Caco-2 (cell line): ENCODE measurements around the gene KRT86. TPM values are rescaled to one million over a fixed set of nuclear protein-coding genes. Genes with fewer than 3 reads are reported as not detected.

ENCODE experiments used
- BruUV-seq: library from RNA; stranded (reverse); fragments of 400-500 nt; replicated peaks from 2 replicates; lab custom pipeline; 2021; lab: Mats Ljungman, UMichigan
- CTCF ChIA-PET: fragments of 300-600 bp; sonication (Branson Sonifier 250); formaldehyde crosslinking; loops from one replicate; lab custom pipeline; 2022; ENCODE audit warnings: antibody characterized with exemption; lab: Charles Lee
- POLR2A ChIA-PET: fragments of 300-600 bp; sonication (Branson Sonifier 250); formaldehyde crosslinking; loops from one replicate; lab custom pipeline; 2022; ENCODE audit warnings: antibody characterized with exemption; lab: Charles Lee
- DNase-seq, 2 experiments: peaks; one replicate each; pipeline versions ENCODE4 v3.0.0 to v3.0.0-alpha.2; 2020 to 2022
- H3K27me3 ChIP-seq: replicated peaks from 2 replicates; pipeline ENCODE4 v1.6.0; 2011; ENCODE audit warnings: low read length; ENCODE audit not compliant: control insufficient read depth, insufficient read depth
- H3K36me3 ChIP-seq: 2 replicates; pipeline ENCODE4 v1.5.1; 2011; ENCODE audit warnings: low read length; ENCODE audit not compliant: control insufficient read depth, insufficient read depth
- H3K4me1 ChIP-seq: fragments of 250-450 bp; sonication (Bioruptor Pico); 2 replicates; pipeline ENCODE4 v1.5.1; 2020; ENCODE audit warnings: mild to moderate bottlenecking
- H3K4me3 ChIP-seq: 2 replicates; pipeline ENCODE4 v1.5.1; 2011; ENCODE audit warnings: low read depth, mild to moderate bottlenecking, control low read depth, low read length
- H3K9me3 ChIP-seq: fragments of 250-450 bp; sonication (Bioruptor Pico); 2 replicates; pipeline ENCODE4 v1.5.1; 2020; ENCODE audit warnings: mild to moderate bottlenecking, moderate library complexity
- H3K27ac Mint-ChIP-seq: one replicate; pipeline ENCODE4 v1.8.0; 2022; ENCODE audit warnings: mixed read lengths; ENCODE audit not compliant: unreplicated experiment
- H3K27me3 Mint-ChIP-seq: one replicate; pipeline ENCODE4 v1.8.0; 2022; ENCODE audit warnings: mixed read lengths; ENCODE audit not compliant: insufficient read depth, unreplicated experiment
- H3K36me3 Mint-ChIP-seq: one replicate; pipeline ENCODE4 v1.8.0; 2022; ENCODE audit warnings: mild to moderate bottlenecking, mixed read lengths; ENCODE audit not compliant: insufficient read depth, unreplicated experiment
- H3K4me1 Mint-ChIP-seq: one replicate; pipeline ENCODE4 v1.8.0; 2022; ENCODE audit warnings: low read depth, mixed read lengths; ENCODE audit not compliant: unreplicated experiment
- H3K4me3 Mint-ChIP-seq: one replicate; pipeline ENCODE4 v1.8.0; 2022; ENCODE audit warnings: mild to moderate bottlenecking, moderate library complexity, mixed read lengths; ENCODE audit not compliant: unreplicated experiment
- H3K9me3 Mint-ChIP-seq: one replicate; pipeline ENCODE4 v1.8.0; 2022; ENCODE audit warnings: mixed read lengths; ENCODE audit not compliant: unreplicated experiment
- intact Hi-C: fragments of 100-400 bp; cut with micrococcal nuclease; formaldehyde crosslinking; loops from one replicate; pipeline ENCODE4 v1.10.0; 2022; ENCODE audit not compliant: unreplicated experiment
- total RNA-seq: library from RNA; stranded (reverse); gene quantifications from 2 replicates; pipeline ENCODE4 v1.2.3, GENCODE V29; 2022
- TF ChIP-seq, protein P1 (sequence below), 2 experiments: fragments of 200-600 bp in 1 of 2; IDR thresholded peaks; 1 replicate in 1 of 2; 2 replicates in 1 of 2; pipeline versions ENCODE4 v1.5.1 to v1.8.0; 2011 to 2022; ENCODE audit warnings: antibody characterized with exemption in 1 of 2, control low read depth in 1 of 2, inconsistent platforms in 1 of 2, low read depth in 1 of 2, low read length in 1 of 2, mild to moderate bottlenecking in 1 of 2, moderate library complexity in 1 of 2; ENCODE audit not compliant: insufficient read depth in 1 of 2, severe bottlenecking in 1 of 2, unreplicated experiment in 1 of 2

Gene KRT86
- total RNA-seq, 1 experiment from 2014 or later = not detected

DNA sequence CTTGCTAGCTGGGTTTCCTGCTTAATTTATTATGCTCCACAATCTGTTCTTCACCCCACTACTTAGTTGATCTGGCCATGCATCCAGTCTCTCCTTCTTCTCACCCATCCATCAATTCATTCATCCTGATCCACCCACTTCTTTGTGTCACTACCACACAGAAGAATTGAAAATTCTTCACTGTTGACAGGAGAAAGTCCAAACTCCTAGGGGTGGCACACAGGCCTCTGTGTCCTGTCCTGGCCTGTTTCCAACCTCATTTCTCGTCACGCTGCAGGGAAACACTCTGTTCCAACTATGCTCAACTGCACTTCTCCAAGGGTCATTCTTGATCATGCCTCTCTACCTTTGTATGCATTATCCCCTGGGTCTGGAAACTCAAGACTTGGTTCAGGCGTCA lies 57.4 kb downstream of the KRT86 start:
- intact Hi-C loops = no loop called here
- Mint-ChIP-seq H3K36me3 (no peaks in the 10 kb centered on the region), H3K27me3 (no peaks in the 10 kb centered on the region), H3K9me3 (peaks cover 7% of the 10 kb centered on the region), H3K27ac (no peak overlapping the region), H3K4me3 (no peak overlapping the region), H3K4me1 (peaks cover 6% of the 10 kb centered on the region)
- CTCF ChIA-PET = interaction anchor here (1.2 kb wide), 1 partner anchor 24 kb away, joined by 6 read pairs; no protein-coding TSS in a partner anchor
- Histone ChIP-seq H3K36me3 (no peaks in the 10 kb centered on the region), H3K4me1 (peaks cover 8% of the 10 kb centered on the region), H3K4me3 (no peak overlapping the region), H3K9me3 (no peaks in the 10 kb centered on the region), H3K27me3 (no peaks in the 10 kb centered on the region)
- no peak for DNase-seq
- POLR2A ChIA-PET = no interaction called here
- no TSS peak for BruUV-seq
- TF ChIP-seq, protein P1, sequence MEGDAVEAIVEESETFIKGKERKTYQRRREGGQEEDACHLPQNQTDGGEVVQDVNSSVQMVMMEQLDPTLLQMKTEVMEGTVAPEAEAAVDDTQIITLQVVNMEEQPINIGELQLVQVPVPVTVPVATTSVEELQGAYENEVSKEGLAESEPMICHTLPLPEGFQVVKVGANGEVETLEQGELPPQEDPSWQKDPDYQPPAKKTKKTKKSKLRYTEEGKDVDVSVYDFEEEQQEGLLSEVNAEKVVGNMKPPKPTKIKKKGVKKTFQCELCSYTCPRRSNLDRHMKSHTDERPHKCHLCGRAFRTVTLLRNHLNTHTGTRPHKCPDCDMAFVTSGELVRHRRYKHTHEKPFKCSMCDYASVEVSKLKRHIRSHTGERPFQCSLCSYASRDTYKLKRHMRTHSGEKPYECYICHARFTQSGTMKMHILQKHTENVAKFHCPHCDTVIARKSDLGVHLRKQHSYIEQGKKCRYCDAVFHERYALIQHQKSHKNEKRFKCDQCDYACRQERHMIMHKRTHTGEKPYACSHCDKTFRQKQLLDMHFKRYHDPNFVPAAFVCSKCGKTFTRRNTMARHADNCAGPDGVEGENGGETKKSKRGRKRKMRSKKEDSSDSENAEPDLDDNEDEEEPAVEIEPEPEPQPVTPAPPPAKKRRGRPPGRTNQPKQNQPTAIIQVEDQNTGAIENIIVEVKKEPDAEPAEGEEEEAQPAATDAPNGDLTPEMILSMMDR (IDR thresholded peaks at IDR 0.05; ENCODE audit: insufficient read depth in 1 of 2, low read depth in 1 of 2, low read length in 1 of 2, severe bottlenecking in 1 of 2, unreplicated experiment in 1 of 2) = no peak

DNA sequence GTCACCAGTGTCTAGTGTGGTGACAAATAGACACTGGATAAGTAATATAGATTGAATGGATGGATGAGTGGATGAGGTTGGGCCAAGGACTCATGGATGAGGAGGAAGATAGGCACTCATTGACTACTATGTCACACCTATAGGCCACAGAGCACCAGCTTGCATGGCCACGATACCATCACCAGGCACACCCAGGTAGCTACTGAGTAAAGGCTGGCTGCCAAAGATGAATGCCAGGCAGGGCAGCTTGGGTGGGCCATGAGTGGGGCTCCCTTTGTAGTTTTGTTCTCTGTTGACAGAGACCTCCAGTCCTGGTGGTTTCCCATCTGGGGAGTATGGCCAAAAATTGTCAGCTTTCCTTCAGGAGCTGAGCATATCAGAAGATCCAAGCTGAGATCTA lies 57.9 kb downstream of the KRT86 start:
- Histone ChIP-seq H3K27me3 (no peaks in the 10 kb centered on the region), H3K36me3 (no peaks in the 10 kb centered on the region), H3K4me3 (no peak overlapping the region), H3K9me3 (no peaks in the 10 kb centered on the region), H3K4me1 (peaks cover 8% of the 10 kb centered on the region)
- Mint-ChIP-seq H3K4me1 (peaks cover 6% of the 10 kb centered on the region), H3K27me3 (no peaks in the 10 kb centered on the region), H3K27ac (no peak overlapping the region), H3K4me3 (no peak overlapping the region), H3K9me3 (peaks cover 10% of the 10 kb centered on the region), H3K36me3 (no peaks in the 10 kb centered on the region)
- intact Hi-C loops = no loop called here
- CTCF ChIA-PET = interaction anchor here (1.2 kb wide), 1 partner anchor 24 kb away, joined by 6 read pairs; no protein-coding TSS in a partner anchor
- POLR2A ChIA-PET = no interaction called here
- TF ChIP-seq, protein P1 (IDR thresholded peaks at IDR 0.05; ENCODE audit: insufficient read depth in 1 of 2, low read depth in 1 of 2, low read length in 1 of 2, severe bottlenecking in 1 of 2, unreplicated experiment in 1 of 2) = no peak
- BruUV-seq = no TSS peak
- no peak for DNase-seq

DNA sequence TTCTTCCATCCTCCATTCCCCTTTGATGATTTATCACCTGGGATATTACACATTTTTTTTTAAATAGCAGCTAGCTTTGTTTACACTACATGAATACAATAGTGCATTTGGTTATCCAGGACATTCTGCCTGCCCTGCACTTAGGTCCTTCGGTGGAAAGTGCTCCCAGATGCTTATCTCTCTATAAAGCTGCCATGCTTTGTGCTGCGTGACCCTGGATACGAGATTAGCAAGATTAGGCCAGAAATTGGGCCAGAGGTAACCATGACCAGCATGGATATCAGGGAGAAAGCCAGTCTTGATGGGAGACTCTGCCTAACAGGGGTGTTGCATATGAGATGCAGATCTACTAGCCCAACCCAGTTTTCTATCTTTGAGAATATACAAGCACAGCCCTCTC lies 58.9 kb downstream of the KRT86 start:
- Histone ChIP-seq H3K36me3 (no peaks in the 10 kb centered on the region), H3K4me3 (no peak overlapping the region), H3K27me3 (no peaks in the 10 kb centered on the region), H3K4me1 (peaks cover 8% of the 10 kb centered on the region), H3K9me3 (no peaks in the 10 kb centered on the region)
- peaks cover 10% of the 10 kb centered on the region for H3K9me3 Mint-ChIP-seq
- H3K27ac Mint-ChIP-seq = no peak overlapping the region
- CTCF ChIA-PET = interaction anchor here (0.7 kb wide), 2 partner anchors 177 to 212 kb away, joined by 3 to 5 read pairs; no protein-coding TSS in a partner anchor
- BruUV-seq = no TSS peak
- intact Hi-C loops = no loop called here
- no peaks in the 10 kb centered on the region for H3K36me3 Mint-ChIP-seq
- DNase-seq = peak in 1 of 2 experiments; percentile 23
- TF ChIP-seq, protein P1 (IDR thresholded peaks at IDR 0.05; ENCODE audit: insufficient read depth in 1 of 2, low read depth in 1 of 2, low read length in 1 of 2, severe bottlenecking in 1 of 2, unreplicated experiment in 1 of 2) = no peak
- H3K4me3 Mint-ChIP-seq = no peak overlapping the region
- H3K27me3 Mint-ChIP-seq = no peaks in the 10 kb centered on the region
- POLR2A ChIA-PET = no interaction called here
- peaks cover 6% of the 10 kb centered on the region for H3K4me1 Mint-ChIP-seq
